ENCODE results near the gene ZNF394.
"Not testable (repeated sequence)": the region's sequence is repeated elsewhere in the genome, so short reads cannot be mapped to it uniquely, and the experiment has no call there.

Gene ZNF394

GRCh38 chr7:99499721-99500636 lies at the start of gene ZNF394:
Gene ZNF394 (minus strand): TSS chr7:99500281. CDS start chr7:99500093, 188 bp downstream.
- peak; percentile 65 for DNase-seq

DNA sequence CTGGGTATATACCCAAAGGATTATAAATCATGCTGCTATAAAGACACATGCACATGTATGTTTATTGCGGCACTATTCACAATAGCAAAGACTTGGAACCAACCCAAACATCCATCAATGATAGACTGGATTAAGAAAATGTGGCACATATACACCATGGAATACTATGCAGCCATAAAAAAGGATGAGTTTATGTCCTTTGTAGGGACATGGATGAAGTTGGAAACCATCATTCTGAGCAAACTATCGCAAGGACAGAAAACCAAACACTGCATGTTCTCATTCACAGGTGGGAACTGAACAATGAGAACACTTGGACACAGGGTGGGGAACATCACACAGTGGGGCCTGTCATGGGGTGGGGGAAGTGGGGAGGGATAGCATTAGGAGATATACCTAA lies 49.5 kb upstream of the ZNF394 start:
- not testable (repeated sequence) for DNase-seq

GRCh38 chr7:99545308-99545707 lies 45.2 kb upstream of the ZNF394 start:
- not testable (repeated sequence) for DNase-seq

DNA sequence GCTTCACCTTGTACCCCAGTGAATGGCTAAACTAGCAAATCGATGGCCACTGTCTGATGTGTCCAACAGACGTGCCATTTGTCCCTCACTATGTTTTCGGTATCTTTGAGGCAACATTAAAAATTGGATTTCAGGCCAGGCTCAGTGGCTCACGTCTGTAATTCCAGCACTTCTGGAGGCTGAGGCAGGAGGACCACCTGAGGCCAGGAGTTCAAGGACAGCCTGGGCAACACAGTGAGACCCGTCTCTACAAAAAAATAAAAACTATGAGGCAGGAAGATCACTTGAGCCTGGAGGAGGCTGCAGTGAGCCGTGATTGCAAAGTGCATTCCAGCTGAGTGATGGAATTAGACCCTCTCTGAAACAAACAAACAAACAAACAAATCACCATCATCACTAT lies 43.8 kb upstream of the ZNF394 start:
- DNase-seq: no peak

- DNase-seq: no peak
Observed at GRCh38 chr7:99543081-99543671, 43.1 kb upstream of the ZNF394 start.

DNA sequence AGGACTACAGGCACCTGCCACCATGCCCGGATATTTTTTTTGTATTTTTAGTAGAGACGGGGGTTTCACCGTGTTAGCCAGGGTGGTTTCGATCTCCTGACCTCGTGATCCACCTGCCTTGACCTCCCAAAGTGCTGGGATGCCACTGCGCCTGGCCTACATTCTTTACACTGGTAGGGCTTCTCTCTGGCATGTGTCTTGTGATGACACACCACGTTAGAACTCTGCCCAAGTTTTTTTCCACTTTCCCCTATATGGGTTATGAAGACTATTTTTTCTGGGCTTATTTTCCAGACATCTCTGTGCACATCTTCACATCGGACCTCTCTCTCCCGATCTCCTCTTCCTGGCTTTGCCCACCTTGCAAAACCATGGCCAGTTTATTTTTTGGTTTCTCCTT lies 41.1 kb upstream of the ZNF394 start:
- DNase-seq: no peak

- DNase-seq: no peak
Observed at GRCh38 chr7:99540542-99540941, 40.5 kb upstream of the ZNF394 start.

GRCh38 chr7:99539213-99539811 lies 39.2 kb upstream of the ZNF394 start:
- DNase-seq: no peak

DNA sequence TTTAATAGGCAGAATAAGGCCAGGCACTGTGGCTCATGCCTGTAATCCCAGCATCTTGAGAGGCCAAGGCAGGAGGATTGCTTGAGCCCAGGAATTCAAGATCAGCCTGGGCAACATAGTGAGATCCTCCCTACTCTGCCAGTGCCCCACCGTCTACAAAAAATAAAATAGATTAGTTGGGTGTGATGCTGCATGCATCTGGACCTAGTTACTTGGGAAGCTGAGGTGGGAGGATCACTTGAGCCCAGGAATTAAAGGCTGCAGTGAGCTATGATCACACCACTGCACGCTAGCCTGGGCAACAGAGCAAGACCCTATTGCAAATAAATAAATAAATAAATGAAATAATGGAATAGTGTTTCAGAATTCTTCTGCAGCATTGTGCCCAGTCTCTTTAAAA lies 35.6 kb upstream of the ZNF394 start:
- no peak for DNase-seq

DNA sequence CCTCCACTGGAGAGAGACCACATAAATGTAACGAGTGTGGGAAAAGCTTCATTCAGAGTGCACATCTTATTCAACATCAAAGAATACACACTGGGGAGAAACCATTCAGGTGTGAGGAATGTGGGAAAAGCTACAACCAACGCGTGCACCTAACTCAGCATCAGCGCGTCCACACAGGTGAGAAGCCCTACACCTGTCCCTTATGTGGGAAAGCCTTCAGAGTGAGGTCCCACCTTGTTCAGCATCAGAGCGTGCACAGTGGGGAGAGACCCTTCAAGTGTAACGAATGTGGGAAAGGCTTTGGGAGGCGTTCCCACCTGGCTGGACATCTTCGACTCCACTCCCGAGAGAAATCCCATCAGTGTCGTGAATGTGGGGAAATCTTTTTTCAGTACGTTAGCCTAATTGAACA lies 31.3 kb upstream of the ZNF394 start:
- no peak for DNase-seq

- no peak for DNase-seq
Observed at GRCh38 chr7:99525713-99526440, 25.8 kb upstream of the ZNF394 start.

- DNase-seq: no peak
Observed at GRCh38 chr7:99521399-99521798, 21.3 kb upstream of the ZNF394 start.

DNA sequence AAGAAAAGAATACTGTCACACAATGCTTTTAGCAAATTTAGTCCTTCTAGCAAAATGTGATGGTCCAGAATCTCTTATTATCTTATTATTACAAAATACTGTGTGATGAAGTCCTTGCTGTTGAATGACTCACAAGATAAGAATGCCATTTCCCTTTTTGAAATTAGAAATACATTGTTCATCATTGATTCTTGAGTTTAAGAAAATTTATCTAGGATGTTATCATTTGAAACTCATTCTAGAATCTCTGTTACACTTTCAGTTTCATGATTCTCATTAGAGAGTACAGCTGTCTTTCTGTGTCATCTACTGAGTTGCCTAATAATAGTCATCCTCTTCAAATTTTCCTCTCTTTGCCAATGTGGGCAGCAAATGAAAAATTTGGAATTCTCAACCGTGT lies 14.0 kb upstream of the ZNF394 start:
- DNase-seq: no peak

DNA sequence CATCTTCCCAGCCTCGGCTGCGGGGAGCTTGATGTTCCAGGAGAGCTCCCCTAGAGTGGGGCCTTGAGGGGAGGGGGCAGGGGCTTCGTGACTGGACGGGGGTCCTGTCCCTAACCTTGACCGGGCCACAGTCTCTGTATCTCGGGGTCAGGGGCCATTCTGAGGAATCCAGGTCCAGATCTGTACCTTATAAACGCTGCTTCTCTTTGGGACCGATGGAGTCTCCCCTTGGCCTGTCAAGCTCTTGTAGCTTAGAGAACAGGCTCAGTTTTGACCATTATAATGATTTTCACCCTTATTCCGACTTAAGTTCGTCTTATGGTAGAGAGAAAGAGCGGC lies 5.2 kb upstream of the ZNF394 start:
- DNase-seq: no peak

DNA sequence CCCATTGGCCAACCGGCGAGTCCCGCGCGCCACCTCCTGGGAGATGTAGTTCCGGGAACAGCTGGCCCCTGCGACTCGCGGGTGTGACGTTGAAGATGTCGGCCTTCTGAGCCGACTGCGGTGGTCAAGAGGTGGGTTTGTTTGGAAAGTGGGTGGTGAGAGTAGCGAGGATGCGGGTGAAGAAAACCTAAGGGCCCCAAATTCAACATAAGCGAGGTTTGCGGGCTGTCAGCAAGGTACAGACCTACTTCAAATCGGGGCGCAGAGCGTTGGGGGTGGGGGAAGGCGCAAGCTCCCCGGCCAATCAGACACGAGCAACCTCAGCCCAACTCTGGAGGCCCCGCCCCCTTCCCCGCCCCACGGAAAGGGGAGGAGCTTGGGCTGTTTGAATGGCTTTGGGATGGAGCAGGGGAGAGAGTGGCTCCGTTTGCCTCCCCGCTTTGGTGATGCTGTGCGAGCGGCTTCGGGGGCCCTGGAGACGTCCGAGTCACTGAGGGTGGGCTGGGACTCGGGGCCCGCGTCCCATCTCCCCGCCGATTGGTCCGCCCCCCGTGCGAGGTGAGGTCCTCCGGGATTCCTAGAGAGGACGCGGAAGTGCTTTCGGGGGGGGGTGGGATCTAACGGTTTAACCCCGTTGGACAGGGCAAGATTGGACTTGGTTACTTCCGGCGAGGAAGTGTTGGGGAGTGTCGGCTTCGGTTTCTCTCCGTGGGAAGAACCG lies 4.7 kb upstream of the ZNF394 start, which contains the start of gene ZKSCAN5:
Gene ZKSCAN5 (plus strand): TSS at position 60 of the 721 bp plus-strand sequence. CDS start 1,383 bp downstream, outside the sequence.
- DNase-seq: peak; percentile 86

GRCh38 chr7:99504281-99504602 lies 4.2 kb upstream of the ZNF394 start:
- no peak for DNase-seq

DNA sequence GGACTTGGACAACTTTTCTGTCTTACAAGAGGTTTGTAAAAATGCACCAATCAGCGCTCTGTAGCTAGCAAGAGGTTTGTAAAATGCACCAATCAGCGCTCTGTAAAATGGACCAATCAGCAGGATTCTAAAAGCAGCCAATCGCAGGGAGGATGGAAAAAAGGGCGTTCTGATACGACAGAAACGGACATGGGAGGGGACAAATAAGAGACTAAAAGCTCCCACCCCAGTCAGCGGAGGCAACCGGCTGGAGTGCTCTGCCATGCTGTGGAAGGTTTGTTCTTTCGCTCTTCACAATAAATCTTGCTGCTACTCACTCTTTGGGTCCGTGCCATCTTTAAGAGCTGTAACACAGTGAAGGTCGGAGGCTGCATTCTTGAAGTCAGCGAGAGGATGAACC lies 1.2 kb upstream of the ZNF394 start:
- DNase-seq: not testable (repeated sequence)

- no peak for DNase-seq
Observed at GRCh38 chr7:99500637-99501009, 542 bp upstream of the ZNF394 start.

DNA sequence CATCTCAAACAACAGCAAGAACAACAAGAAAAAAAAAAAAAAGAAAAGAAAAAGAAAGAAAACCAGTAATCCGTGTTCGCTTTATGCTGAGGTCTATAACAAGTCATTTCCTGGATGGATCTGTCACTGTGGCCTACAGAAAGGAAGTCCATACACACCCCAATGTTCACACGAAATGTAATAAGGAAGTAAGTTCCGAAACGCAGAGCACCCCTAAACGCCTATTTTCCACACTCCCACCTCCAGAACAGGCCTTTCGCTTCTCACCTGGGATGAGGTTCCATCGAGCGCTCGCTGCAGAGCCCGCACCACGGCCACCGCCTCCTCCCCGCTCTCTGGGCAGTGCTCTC lies 735 bp downstream of the ZNF394 start:
- no peak for DNase-seq

GRCh38 chr7:99498546-99498944 lies 1.5 kb downstream of the ZNF394 start:
- no peak for DNase-seq

DNA sequence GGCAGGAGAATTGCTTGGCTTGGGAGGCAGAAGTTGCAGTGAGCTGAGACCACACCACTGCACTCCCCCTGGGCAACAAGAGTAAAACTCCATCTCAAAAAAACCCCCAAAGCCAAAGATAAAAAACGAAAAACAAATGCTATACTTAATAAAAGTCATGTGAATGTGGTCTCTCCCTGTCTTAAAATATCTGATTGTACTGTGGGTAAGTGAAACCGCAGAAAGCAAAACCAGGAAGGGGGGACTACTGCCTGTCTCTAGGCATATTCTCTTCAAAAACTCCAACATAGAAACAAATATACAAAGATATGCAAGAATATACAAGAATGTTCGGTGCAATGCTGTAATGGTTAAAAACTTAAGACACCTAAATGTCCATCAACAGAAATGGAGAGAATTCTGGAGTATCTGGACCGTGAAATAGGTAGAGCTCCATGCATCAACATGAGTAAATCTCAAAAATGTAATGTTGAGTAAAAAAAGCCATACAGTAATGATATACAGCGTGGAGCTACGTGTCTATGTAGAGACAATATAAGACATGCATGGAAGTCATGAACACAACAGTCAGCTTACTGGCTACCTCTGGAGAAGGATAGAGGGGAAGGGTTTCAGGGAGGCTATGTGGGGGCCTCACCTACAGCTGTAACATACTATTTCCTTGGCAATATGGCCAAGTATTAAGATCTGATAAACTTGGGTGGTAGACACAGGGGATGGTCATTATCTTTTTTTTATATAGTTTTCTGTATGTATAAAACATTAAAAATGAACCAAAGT lies 2.1 kb downstream of the ZNF394 start:
- DNase-seq: no peak

DNA sequence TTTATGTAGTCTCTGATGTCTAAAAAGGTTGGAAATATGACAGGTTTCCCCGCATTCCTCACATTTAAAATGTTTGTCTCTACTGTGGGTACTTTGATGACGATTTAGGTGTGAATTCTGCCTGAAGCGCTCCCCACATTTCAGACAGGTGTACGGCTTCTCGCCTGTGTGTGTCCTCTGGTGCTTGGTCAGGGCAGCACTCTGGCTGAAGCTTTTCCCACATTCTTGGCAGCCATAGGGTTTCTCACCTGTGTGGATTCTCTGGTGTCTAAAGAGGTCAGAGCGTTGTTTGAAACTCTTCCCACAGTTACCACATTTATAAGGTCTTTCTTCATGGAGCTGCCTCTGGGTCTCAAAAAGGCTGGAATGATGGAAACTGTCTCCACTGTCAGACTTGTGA lies 6.3 kb downstream of the ZNF394 start:
- no peak for DNase-seq
